Activated CD8-positive, alpha-beta memory T cell treated with anti-CD3 and anti-CD28 coated beads for 1 hour (primary cell): ENCODE data around the gene NDUFAF3.
A peak's percentile ranks its signal among the peaks of the same experiment; 100 is the strongest.

ENCODE experiments used
- DNase-seq, 2 donors: peaks; one replicate each; pipeline ENCODE4 v3.0.0-alpha.2; 2020; ENCODE audit warnings: low read depth in 1 of 2; ENCODE audit errors: extremely low read depth in 1 of 2

NDUFAF3 gene

DNA sequence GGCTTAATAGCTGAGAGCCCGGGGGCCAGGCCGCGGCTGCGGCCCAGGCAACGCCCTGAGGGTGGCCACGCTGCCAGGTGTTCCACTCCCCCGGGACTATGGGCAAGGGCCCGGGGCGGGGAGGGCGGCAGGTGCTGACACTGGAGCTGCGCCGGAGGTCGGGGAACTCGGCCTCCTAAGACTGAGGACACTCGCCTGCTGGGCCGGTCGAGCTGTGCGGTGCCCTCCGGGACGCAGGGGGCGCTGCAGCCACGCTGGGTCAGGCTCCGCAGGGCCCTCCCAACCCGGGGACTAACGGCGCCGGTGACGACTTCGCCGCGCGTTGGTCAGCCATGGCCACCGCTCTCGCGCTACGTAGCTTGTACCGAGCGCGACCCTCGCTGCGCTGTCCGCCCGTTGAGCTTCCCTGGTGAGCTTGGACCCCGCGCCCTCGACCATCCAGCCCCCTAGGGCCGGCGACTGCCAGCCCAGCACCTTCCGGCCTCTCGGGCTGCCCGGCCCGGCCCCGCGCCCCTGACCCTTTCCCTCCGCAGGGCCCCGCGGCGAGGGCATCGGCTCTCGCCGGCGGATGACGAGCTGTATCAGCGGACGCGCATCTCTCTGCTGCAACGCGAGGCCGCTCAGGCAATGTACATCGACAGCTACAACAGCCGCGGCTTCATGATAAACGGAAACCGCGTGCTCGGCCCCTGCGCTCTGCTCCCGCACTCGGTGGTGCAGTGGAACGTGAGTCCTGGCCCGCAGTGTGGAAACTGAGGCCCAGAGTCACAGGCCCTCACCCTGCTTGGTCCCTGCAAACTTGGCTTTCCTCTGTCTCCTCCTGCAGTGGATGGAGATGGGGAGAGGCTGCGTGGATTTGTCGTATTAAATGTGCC is at the start of gene NDUFAF3:
TSS of gene NDUFAF3 (plus strand) at position 309 of the 875 bp plus-strand sequence. CDS start at position 333, 24 bp downstream.
- peak; percentile 73 to 89 for DNase-seq

DNA sequence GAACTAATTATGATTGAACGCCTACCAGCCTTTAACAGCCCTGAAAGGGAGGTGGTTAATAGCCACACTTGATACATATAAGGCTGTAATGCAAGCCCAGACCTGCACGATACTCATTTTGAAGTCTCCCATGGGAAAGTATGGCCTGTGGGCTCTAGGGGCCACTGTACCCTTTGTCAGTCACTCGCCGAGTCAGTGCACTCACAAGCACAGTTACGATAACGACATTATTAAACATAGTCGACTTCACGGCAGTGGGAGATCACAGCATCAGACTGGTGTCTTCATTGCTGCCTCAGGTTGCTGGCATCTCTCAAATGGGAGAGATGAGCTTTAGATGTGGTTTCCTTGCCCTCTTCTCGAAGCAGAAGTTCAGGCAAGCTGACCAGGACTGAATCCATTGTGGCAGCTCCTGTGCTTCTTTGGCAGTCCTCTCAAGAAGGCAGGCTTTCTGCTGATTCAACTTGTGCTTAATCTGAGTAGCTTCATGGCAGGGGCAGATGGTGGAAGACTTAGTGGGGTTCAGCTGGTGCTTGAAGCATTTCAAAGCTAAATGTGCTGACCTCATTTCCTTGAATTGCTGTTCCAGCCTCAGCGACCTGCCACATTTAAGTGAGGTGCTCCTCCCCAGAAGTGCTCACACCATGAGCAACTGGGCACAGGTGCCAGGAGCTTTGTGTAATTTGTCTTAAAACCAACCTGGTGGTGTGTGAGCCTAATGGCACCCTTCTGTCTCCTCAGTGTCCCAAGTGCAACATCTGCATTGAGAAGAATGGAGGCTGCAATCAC is 47.7 kb upstream of the NDUFAF3 start:
- no peak for DNase-seq

- DNase-seq = no peak
Observed at GRCh38 chr3:48979451-48979850, 42.5 kb upstream of the NDUFAF3 start.

DNA sequence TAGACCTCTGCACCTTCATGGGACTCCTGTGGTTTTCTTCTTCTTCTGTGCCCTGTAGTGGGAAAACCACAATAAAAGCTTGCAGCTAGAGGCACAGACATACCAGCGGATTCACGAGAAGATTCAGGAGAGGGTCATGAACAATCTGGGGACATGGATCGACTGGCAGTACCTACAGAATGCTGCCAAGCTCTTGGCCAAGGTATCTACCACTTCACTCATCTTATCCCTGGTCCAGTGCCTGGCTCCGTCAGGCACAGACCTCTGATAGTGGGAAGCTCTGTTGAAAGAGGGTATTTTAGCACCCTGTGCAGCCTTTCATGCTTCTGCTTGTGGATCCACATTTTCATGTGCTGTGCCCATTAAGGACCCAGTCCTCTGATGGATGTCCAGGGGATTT is 41.6 kb upstream of the NDUFAF3 start:
- no peak for DNase-seq

- DNase-seq = no peak
Observed at GRCh38 chr3:48982016-48982415, 39.9 kb upstream of the NDUFAF3 start.

DNA sequence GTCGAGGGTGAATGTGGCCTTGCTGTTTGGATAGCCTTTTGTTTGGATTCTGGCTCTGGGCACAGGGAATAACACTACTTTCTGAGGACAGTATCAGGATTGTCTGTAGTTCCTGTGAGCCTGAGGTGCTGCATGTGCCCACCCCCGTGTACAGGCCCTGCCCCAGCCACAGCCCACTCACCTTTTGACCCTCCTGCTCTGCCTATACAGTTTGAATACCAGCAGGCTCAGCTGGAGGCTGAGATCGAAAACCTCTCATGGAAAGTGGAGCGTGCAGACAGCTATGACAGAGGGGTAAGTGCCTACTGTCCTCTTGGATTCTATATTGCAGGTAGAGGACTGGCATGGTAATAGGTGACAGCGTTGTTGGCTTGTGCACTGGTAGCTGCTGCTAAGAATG is 39.2 kb upstream of the NDUFAF3 start:
- no peak for DNase-seq

DNA sequence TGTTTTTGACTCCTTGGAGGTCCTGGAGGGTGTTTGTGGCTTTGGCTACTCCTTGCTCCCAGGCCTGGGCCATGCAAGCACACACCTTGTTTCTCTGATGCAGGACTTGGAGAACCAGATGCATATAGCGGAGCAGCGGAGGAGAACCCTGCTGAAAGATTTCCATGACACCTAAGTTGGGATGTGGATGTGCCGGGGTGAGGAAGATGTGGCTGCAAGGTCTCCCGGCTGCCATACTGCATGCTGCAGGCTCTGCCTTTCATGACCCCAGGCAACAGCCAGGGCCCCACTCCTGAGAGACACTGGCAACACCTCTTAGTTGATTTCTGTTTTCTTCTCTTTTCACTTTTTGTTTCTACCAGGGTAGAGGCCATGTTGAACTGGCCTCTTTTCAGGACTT is 38.8 kb upstream of the NDUFAF3 start:
- no peak for DNase-seq

DNA sequence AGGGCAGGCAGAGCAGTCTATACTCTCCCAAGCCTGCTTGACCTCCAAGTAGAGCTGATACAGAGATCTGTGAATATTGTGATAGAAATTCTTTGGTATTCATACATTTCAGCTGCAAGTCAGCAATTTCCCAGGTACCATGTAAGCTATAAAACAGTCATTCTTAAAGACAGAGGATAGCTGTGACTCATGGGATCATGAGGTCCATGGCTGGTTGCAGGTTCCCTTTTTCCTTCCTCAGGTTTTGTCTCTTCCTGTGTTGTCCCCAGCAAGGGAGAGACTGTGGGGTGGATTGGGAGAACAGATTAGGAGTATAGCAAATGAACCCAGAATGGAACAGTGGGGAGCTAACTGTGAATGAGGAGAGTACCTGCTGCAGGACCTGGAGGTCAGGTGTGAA is 37.3 kb upstream of the NDUFAF3 start:
- no peak for DNase-seq

GRCh38 chr3:48985831-48986376 is 36.0 kb upstream of the NDUFAF3 start:
- DNase-seq = no peak

DNA sequence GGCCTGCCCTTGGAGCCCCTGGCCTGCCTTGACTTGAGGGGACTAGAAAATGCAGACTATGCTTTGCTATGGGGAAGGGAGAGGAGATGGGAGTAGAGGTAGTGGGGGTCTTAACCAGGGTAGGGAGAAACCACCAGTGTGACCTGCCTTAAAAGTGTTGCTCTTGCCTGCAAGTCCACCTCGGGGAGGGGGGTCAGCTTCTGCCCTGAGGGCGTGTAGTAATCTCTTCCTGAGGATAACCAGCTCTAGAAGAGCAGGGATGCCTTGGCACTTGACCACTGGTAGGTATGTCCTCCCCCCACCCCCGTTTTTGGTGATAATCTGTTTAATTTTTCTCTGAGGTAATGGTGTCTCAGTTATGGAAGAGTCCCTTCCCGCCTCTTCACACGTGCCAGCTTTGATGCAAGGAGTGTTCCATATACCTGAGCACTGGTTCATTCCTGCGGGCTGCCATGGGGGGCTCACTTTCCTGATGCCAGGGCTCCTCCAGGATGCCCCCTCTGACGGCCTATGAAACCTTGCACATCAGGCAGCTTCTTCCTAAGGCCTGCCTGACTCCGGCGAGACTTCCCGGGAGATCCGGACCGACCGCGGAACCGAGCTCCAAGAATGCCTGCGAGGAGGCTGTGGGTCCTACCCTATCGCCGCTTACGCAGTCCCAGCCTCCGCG is 32.7 kb upstream of the NDUFAF3 start:
- no peak for DNase-seq

DNA sequence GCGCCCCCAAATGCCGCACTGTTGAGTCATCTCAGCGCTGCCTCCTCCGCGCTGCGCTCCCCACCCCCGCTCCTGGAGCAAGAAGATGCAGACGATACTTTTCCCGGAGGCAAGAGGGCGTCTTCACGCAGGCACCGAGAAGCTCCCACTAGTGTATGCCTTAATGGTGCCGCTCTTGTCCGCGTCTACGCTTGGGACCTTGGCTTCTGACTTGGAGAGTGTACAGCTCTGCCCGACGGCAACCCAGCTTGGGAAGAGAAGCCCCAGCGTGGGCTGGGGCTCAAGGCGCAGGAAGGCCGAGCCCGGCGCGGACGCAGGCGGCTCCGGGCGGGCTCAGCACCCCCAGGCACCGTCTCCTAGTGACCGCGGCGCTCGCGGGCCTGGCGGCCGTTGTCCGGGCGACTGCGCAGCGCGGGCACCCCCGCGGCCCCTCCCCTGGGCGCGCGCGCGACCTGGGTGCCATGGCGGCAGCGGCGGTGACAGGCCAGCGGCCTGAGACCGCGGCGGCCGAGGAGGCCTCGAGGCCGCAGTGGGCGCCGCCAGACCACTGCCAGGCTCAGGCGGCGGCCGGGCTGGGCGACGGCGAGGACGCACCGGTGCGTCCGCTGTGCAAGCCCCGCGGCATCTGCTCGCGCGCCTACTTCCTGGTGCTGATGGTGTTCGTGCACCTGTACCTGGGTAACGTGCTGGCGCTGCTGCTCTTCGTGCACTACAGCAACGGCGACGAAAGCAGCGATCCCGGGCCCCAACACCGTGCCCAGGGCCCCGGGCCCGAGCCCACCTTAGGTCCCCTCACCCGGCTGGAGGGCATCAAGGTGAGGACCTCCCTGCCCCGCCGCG is 31.9 kb upstream of the NDUFAF3 start, which contains the start of gene P4HTM:
TSS of gene P4HTM (plus strand) at position 446 of the 840 bp plus-strand sequence. CDS start at position 462, 16 bp downstream.
- peak; percentile 67 to 77 for DNase-seq

- no peak for DNase-seq
Observed at GRCh38 chr3:48990636-48991469, 31.1 kb upstream of the NDUFAF3 start.

GRCh38 chr3:48991851-48992545 is 29.9 kb upstream of the NDUFAF3 start:
- no peak for DNase-seq

DNA sequence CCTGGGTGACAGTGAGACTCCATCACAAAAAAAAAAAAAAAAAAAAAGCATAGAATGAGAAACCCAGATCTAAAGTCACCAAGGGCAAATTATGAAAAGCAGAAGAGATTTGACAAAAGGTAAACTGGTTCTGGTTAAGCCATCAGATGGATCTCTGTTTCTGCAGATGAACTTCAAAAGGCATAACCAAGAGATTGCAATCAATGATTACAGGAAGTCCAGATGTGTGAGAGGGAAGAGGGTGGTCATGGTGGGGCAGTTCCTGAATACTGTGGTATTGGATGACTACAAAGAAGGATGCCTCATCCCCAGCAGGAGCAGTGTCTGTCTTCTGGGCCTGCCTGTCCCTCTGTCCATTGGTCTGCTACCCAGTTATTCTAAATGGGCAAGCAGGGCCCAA is 28.1 kb upstream of the NDUFAF3 start:
- DNase-seq = no peak

GRCh38 chr3:48996640-48997039 is 25.3 kb upstream of the NDUFAF3 start:
- DNase-seq = no peak

DNA sequence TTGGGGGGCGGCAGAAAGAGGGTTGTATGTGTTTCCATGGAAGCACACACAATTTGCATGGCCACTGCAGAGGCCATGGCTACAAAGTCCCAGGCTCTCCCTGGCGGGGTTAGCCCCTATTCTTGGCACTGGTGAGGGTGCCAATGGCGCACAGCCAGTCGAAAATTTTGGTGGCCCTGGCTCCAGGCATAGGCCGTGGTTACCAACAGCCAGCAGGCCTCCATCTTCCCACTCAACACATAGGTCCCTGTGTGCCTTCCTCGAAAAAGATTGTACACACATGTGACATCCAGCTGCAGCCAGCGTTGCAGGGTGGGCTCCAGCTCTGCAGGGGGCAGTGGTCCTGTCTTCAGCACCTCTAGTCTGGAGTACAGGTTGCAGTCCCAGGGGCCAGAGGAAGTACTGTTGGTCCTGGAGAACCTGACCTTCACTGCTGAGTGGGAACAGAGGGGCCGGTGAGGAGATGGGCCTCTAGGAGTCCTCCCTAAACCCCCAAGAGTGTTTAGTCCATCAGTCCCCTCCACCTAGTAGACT is 24.8 kb upstream of the NDUFAF3 start:
- no peak for DNase-seq

- no peak for DNase-seq
Observed at GRCh38 chr3:48997714-48998637, 23.9 kb upstream of the NDUFAF3 start.
